Uterus (tissue), 4 donors: ENCODE measurements around the gene BCL2L1. TPM values are rescaled to one million over a fixed set of nuclear protein-coding genes. Genes with fewer than 3 reads are reported as not detected.

Source experiments
- DNase-seq, 2 donors: peaks; one replicate each; pipeline ENCODE4 v3.0.0-alpha.2; 2019 to 2020
- H3K27ac ChIP-seq, 2 donors: fragments of 200-600 bp; sonication (generic); 1 replicate in 1 of 2; 2 replicates in 1 of 2; pipeline ENCODE4 v1.5.1; 2016 to 2018
- H3K27me3 ChIP-seq, 2 donors: fragments of 200-600 bp; sonication (generic); one replicate each; pipeline ENCODE4 v1.5.1; 2018 to 2019; ENCODE audit warnings: control low read depth in 1 of 2
- H3K36me3 ChIP-seq, 2 donors: fragments of 200-600 bp; sonication (generic); one replicate each; pipeline ENCODE4 v1.5.1; 2019; ENCODE audit warnings: control low read depth in 1 of 2
- H3K4me1 ChIP-seq, 2 donors: fragments of 200-600 bp; sonication (generic); one replicate each; pipeline ENCODE4 v1.5.1; 2018 to 2019; ENCODE audit warnings: control low read depth in 1 of 2
- H3K4me3 ChIP-seq, 2 donors: fragments of 200-600 bp; sonication (generic); 1 replicate in 1 of 2; 2 replicates in 1 of 2; pipeline ENCODE4 v1.5.1; 2018 to 2019; ENCODE audit warnings: mild to moderate bottlenecking in 1 of 2
- H3K9me3 ChIP-seq, 2 donors: fragments of 200-600 bp; sonication (generic); one replicate each; pipeline ENCODE4 v1.5.1; 2019; ENCODE audit warnings: control low read depth in 1 of 2
- POLR2A ChIP-seq, 2 donors: fragments of 450-650 bp; IDR thresholded peaks; one replicate each; pipeline ENCODE4 v1.6.1; 2016; ENCODE audit warnings: antibody characterized with exemption in 2 of 2, mild to moderate bottlenecking in 1 of 2, moderate library complexity in 1 of 2
- intact Hi-C: fragments of 100-400 bp; cut with DNase I; formaldehyde crosslinking; loops from one replicate; pipeline ENCODE4 v1.15.1; 2023; ENCODE audit warnings: low total_unique reads
- total RNA-seq, 4 donors: library from RNA; depleted of rRNA in 3 of 4; stranded (reverse); fragments of >200 nt in 3 of 4; gene quantifications; one replicate each; pipeline versions ENCODE4 v1.1.0 to v1.2.4, GENCODE V29; 2014 to 2023
- TF ChIP-seq, protein P1 (sequence below), 4 experiments: fragments of 200-600 bp in 2 of 4; fragments of 450-650 bp in 2 of 4; sonication (generic) in 2 of 4; IDR thresholded peaks; one replicate each; pipeline ENCODE4 v1.5.1; 2016 to 2019; ENCODE audit warnings: antibody characterized with exemption in 4 of 4, mild to moderate bottlenecking in 2 of 4, moderate library complexity in 1 of 4
- donor health status: DM: yes; HTN: yes; CAD: no.

The BCL2L1 gene
- total RNA-seq, 4 donors from 2014 or later, result 35.0 to 113 (median 57.4) TPM

DNA sequence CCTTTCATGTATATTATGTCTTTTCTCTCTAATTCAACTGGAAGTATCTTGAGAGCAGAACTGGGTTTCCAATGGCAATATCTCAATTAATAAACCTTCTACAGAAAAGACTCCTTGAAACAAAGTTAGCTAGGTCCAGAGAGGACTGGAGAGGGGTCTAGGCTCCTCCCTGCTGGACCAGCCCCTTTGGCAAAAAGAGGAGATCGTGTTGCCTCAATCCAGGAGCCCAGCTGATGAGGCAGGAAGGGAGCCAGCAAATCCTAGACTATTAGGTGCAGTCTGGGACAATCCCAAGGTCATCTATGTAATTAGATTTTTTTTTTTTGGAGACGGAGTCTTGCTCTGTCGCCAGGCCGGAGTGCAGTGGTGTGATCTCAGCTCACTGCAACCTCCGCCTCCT is 21.9 kb downstream of the BCL2L1 start:
- DNase-seq, result no peak
- TF ChIP-seq, protein P1, sequence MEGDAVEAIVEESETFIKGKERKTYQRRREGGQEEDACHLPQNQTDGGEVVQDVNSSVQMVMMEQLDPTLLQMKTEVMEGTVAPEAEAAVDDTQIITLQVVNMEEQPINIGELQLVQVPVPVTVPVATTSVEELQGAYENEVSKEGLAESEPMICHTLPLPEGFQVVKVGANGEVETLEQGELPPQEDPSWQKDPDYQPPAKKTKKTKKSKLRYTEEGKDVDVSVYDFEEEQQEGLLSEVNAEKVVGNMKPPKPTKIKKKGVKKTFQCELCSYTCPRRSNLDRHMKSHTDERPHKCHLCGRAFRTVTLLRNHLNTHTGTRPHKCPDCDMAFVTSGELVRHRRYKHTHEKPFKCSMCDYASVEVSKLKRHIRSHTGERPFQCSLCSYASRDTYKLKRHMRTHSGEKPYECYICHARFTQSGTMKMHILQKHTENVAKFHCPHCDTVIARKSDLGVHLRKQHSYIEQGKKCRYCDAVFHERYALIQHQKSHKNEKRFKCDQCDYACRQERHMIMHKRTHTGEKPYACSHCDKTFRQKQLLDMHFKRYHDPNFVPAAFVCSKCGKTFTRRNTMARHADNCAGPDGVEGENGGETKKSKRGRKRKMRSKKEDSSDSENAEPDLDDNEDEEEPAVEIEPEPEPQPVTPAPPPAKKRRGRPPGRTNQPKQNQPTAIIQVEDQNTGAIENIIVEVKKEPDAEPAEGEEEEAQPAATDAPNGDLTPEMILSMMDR (IDR thresholded peaks at IDR 0.05), result no peak
- TF ChIP-seq POLR2A (IDR thresholded peaks at IDR 0.05), result no peak
- H3K9me3 ChIP-seq, result no peaks in the 10 kb centered on the region
- no peaks in the 10 kb centered on the region for H3K27me3 ChIP-seq
- no peak overlapping the region for H3K4me3 ChIP-seq
- peak overlapping the region; percentile 70 to 75 for H3K27ac ChIP-seq
- intact Hi-C loops, result no loop called here
- peaks cover 0 to 4% of the 10 kb centered on the region in 2 donors for H3K4me1 ChIP-seq
- H3K36me3 ChIP-seq, result no peaks in the 10 kb centered on the region

DNA sequence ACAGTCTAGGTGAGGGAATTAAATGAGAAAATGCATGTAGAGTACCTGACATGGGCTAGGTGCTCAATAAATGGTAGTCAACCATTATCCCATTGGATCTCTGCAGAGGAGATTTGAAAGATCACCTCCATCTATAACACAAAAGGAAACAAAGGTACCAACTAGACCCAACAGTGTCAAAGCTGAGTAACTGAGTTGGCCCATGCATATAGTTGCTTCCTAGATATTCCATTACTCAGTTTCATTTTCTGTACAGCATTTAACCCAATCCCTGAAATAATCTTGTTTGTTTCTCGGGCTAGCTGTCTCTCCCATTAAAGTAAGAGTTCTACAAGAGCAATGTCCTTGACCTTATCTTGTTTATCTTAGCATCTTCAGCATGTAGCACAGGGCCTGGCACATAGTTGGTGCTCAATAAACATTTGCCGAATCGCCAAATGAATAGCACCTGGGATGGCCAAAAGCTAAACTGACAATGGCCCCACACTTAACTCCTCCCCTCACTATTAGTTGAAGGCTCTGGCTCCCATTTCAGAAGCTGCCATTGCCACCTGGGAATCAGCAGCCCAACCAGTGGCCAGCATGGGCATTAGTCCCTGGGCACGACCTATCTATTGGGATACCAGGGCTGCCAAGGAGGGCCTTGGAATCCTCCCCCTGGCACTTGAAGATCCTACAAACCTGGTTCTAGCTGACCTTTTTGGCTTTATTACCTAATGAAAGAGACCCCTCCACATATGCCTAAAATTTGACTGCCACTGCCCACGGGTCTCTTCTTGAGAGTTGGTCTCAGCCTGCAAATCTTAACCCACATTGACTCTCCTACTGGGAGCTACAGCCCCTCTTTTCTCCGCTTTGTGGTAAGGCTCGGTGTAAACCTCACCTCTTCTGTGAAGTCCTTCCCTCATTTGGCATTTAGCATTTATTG is 22.6 kb downstream of the BCL2L1 start:
- intact Hi-C loops, result no loop called here

DNA sequence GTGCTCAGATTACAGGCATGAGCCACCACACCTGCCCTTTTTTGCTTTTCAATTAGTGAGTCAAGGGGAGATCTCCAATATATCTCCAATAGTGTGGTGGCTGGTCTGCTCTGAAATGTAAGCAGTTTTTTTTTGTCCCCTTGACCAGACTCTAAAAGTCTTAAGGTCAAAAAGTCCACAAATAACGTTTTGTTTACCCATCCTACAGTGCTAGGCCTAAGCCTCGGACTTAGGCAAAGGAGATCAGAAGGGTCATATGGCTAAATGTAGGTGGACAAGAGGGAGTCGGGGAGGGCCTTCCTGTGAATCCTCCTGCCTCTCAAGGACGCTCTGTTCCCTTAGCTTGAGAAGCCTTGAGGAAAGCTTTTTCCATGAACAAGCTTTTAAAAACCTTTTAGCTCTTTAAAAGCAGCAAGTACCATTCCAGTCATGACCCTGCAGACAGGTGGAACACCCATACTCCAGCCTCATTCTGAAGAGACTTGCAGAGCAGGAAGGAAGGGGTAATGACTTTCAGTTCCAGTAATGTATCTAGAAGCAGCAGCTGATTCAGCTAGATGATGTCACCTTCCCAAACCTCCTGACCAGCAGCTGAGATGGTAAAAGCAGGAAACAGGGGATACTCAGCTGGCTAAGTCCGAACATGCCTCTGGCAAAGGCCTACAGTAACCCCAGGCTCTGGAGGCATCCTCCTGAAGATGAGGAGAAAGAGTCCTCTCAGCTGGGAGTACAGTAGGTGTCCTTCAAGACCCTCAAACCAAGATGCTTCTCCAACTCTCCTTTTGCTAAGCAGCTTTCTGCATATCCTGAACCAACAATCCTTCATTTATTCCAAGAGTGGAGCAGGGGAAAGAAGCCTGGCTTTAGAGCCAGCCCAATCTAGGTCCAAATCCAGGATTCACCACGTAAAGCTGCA is 23.6 kb downstream of the BCL2L1 start:
- intact Hi-C loops, result no loop called here
- peak; percentile 25 to 67 for DNase-seq
- Histone ChIP-seq H3K27ac (peak overlapping the region; percentile 70 to 75), H3K4me1 (peaks cover 0 to 9% of the 10 kb centered on the region in 2 donors), H3K36me3 (no peaks in the 10 kb centered on the region), H3K9me3 (no peaks in the 10 kb centered on the region), H3K4me3 (no peak overlapping the region), H3K27me3 (no peaks in the 10 kb centered on the region)
- TF ChIP-seq POLR2A (IDR thresholded peaks at IDR 0.05), result peak in 1 of 2 donors; percentile 36
- TF ChIP-seq, protein P1 (IDR thresholded peaks at IDR 0.05), result no peak

More for the DNA sequence above, 22.6 kb downstream of the BCL2L1 start:
- Histone ChIP-seq H3K27ac (peak overlapping the region; percentile 70 to 75), H3K4me3 (no peak overlapping the region), H3K36me3 (no peaks in the 10 kb centered on the region), H3K9me3 (no peaks in the 10 kb centered on the region), H3K27me3 (no peaks in the 10 kb centered on the region), H3K4me1 (peaks cover 0 to 4% of the 10 kb centered on the region in 2 donors)
- DNase-seq, result no peak
- TF ChIP-seq, protein P1 (IDR thresholded peaks at IDR 0.05), result no peak
- no peak for TF ChIP-seq POLR2A (IDR thresholded peaks at IDR 0.05)

DNA sequence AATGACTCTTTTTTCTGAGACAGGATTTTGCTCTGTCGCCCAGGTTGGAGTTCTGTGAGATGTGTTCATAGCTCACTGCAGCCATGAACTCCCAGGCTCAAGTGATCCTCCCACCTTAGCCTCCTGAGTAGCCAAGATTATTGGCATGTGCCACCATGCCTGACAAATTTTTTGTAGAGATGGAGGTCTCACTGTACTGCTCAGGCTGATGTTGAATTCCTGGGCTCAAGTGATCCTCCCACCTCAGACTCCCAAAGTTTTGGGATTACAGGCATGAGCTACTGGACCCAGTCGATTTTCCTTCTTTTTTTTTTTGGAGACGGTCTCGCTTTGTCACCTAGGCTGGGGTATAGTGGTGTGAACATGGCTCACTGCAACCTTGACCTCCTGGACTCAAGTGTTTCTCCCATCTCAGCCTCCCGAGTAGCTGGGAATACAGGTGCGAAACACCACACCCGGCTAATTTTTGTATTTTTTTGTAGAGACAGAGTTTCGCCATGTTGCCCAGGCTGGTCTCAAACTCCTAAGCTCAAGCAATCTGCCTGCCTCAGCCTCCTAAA is 24.3 kb downstream of the BCL2L1 start:
- Histone ChIP-seq H3K4me3 (no peak overlapping the region), H3K27me3 (no peaks in the 10 kb centered on the region), H3K36me3 (no peaks in the 10 kb centered on the region), H3K4me1 (peaks cover 0 to 9% of the 10 kb centered on the region in 2 donors), H3K9me3 (no peaks in the 10 kb centered on the region), H3K27ac (peak overlapping the region; percentile 70 to 75)
- intact Hi-C loops, result no loop called here
- no peak for DNase-seq
- no peak for TF ChIP-seq POLR2A (IDR thresholded peaks at IDR 0.05)
- TF ChIP-seq, protein P1 (IDR thresholded peaks at IDR 0.05), result no peak
